Sigmoid colon (tissue), 7 donors: ENCODE results near the gene LRRC39. TPM values are rescaled to one million over a fixed set of nuclear protein-coding genes. Genes with fewer than 3 reads are reported as not detected.

Experiments used
- DNase-seq: peaks from one replicate; pipeline ENCODE4 v3.0.0-alpha.2; 2019
- H3K27ac ChIP-seq, 4 donors: fragments of 200-600 bp; sonication (generic); one replicate each; pipeline ENCODE4 v1.5.1; 2016 to 2019; ENCODE audit warnings: mild to moderate bottlenecking in 1 of 4
- H3K27me3 ChIP-seq, 3 donors: fragments of 200-600 bp; sonication (generic); one replicate each; pipeline ENCODE4 v1.5.1; 2019; ENCODE audit warnings: mild to moderate bottlenecking in 1 of 3
- H3K36me3 ChIP-seq, 4 donors: fragments of 200-600 bp; sonication (generic); one replicate each; pipeline ENCODE4 v1.5.1; 2016 to 2019
- H3K4me1 ChIP-seq, 4 donors: fragments of 200-600 bp; sonication (generic); one replicate each; pipeline ENCODE4 v1.5.1; 2017 to 2019
- H3K4me3 ChIP-seq, 4 donors: fragments of 200-600 bp; sonication (generic); one replicate each; pipeline ENCODE4 v1.5.1; 2017 to 2019; ENCODE audit warnings: mild to moderate bottlenecking in 2 of 4, moderate library complexity in 1 of 4
- H3K9me3 ChIP-seq, 4 donors: fragments of 200-600 bp in 3 of 4; sonication (generic) in 3 of 4; one replicate each; pipeline versions ENCODE4 v1.5.1 to v1.6.1; 2013 to 2019
- EP300 ChIP-seq, 4 donors: sonication (generic); formaldehyde crosslinking; IDR thresholded peaks; one replicate each; pipeline ENCODE4 v1.6.1; 2017; ENCODE audit warnings: antibody characterized with exemption in 4 of 4
- POLR2A ChIP-seq, 2 donors: fragments of 450-650 bp; IDR thresholded peaks; one replicate each; pipeline ENCODE4 v1.6.1; 2016; ENCODE audit warnings: antibody characterized with exemption in 2 of 2, mild to moderate bottlenecking in 2 of 2, moderate library complexity in 2 of 2
- POLR2AphosphoS5 ChIP-seq, 4 donors: sonication (generic); formaldehyde crosslinking; IDR thresholded peaks; one replicate each; pipeline ENCODE4 v1.6.1; 2017; ENCODE audit warnings: antibody characterized with exemption in 4 of 4
- WGBS, 2 donors: extraction: QIAGEN DNeasy Blood & Tissue Kit; methylation state at CpG; one replicate each; pipeline ENCODE4 v1.1.7; 2013; 5-methylcytosine and 5-hydroxymethylcytosine counted together
- intact Hi-C: fragments of 100-400 bp; cut with DNase I; formaldehyde crosslinking; loops from one replicate; pipeline ENCODE4 v1.15.1; 2023
- polyA plus RNA-seq, 3 donors: library from polyadenylated mRNA; stranded (reverse); fragments of 200-250 nt; gene quantifications; one replicate each; pipeline ENCODE4 v1.2.3, GENCODE V29; 2013
- total RNA-seq, 4 donors: library from RNA; depleted of rRNA; stranded (reverse); fragments of >200 nt; gene quantifications; one replicate each; pipeline ENCODE4 v1.1.0, GENCODE V29; 2016
- TF ChIP-seq, protein P1 (sequence below), 4 experiments: fragments of 450-650 bp in 3 of 4; fragments of 200-600 bp in 1 of 4; IDR thresholded peaks; one replicate each; pipeline ENCODE4 v1.5.1; 2016 to 2019; ENCODE audit warnings: antibody characterized with exemption in 4 of 4, mild to moderate bottlenecking in 3 of 4, moderate library complexity in 2 of 4
- donor health status: healthy with polysubstance abuse.
- donor health status: Bipolar disorder and iron deficiency.
- donor health status: healthy.

LRRC39 gene
- total and polyA plus RNA-seq, 7 donors = 0.52 to 4.2 (median 1.6) TPM; not detected in 2

DNA sequence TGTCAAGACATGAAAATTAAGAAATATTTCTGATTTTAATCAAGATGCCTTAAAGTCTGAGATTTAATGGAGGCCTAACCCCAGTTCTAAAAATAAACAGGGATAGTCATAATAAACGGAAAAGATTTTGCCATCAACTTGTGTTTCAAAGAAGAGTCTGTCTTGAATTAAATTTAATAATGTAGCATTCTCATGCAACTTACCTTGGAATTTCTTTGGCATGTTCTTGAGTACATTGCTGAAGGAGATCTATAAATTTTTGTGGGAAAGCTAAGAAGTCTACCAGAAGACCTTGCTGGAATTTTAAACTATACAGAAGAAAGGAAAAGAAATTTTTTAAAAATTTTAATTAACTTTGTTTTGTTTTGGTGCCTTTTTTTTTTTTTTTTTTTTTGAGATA, 55.9 kb downstream of the LRRC39 start:
- intact Hi-C loops = no loop called here
- no peak overlapping the region for H3K27ac ChIP-seq
- no peaks in the 10 kb centered on the region for H3K27me3 ChIP-seq
- WGBS, 2 donors = 86 to 91% methylated on average over 1 of the region's 1 CpG
- H3K9me3 ChIP-seq = no peaks in the 10 kb centered on the region
- DNase-seq = no peak
- H3K4me3 ChIP-seq = no peak overlapping the region
- TF ChIP-seq EP300 (IDR thresholded peaks at IDR 0.05) = no peak
- peaks cover 0 to 26% (median 0%) of the 10 kb centered on the region in 4 donors for H3K36me3 ChIP-seq
- H3K4me1 ChIP-seq = no peaks in the 10 kb centered on the region

GRCh38 chr1:100115524-100115923, 62.5 kb downstream of the LRRC39 start:
- no peak overlapping the region for H3K27ac ChIP-seq
- no peaks in the 10 kb centered on the region for H3K9me3 ChIP-seq
- TF ChIP-seq EP300 (IDR thresholded peaks at IDR 0.05) = no peak
- TF ChIP-seq, protein P1, sequence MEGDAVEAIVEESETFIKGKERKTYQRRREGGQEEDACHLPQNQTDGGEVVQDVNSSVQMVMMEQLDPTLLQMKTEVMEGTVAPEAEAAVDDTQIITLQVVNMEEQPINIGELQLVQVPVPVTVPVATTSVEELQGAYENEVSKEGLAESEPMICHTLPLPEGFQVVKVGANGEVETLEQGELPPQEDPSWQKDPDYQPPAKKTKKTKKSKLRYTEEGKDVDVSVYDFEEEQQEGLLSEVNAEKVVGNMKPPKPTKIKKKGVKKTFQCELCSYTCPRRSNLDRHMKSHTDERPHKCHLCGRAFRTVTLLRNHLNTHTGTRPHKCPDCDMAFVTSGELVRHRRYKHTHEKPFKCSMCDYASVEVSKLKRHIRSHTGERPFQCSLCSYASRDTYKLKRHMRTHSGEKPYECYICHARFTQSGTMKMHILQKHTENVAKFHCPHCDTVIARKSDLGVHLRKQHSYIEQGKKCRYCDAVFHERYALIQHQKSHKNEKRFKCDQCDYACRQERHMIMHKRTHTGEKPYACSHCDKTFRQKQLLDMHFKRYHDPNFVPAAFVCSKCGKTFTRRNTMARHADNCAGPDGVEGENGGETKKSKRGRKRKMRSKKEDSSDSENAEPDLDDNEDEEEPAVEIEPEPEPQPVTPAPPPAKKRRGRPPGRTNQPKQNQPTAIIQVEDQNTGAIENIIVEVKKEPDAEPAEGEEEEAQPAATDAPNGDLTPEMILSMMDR (IDR thresholded peaks at IDR 0.05) = no peak
- no peak for TF ChIP-seq POLR2AphosphoS5 (IDR thresholded peaks at IDR 0.05)
- no peak for TF ChIP-seq POLR2A (IDR thresholded peaks at IDR 0.05)
- intact Hi-C loops = no loop called here
- H3K27me3 ChIP-seq = no peaks in the 10 kb centered on the region
- WGBS, 2 donors = 95 to 98% methylated on average over 4 of the region's 4 CpGs
- H3K4me1 ChIP-seq = no peaks in the 10 kb centered on the region
- DNase-seq = no peak
- H3K36me3 ChIP-seq = peaks cover 0 to 17% (median 0%) of the 10 kb centered on the region in 4 donors
- no peak overlapping the region for H3K4me3 ChIP-seq

GRCh38 chr1:100109554-100110066, 68.4 kb downstream of the LRRC39 start:
- Histone ChIP-seq H3K4me1 (no peaks in the 10 kb centered on the region), H3K27me3 (no peaks in the 10 kb centered on the region), H3K4me3 (no peak overlapping the region), H3K36me3 (peaks cover 0 to 41% (median 2%) of the 10 kb centered on the region in 4 donors), H3K9me3 (no peaks in the 10 kb centered on the region), H3K27ac (no peak overlapping the region)
- no peak for TF ChIP-seq POLR2A (IDR thresholded peaks at IDR 0.05)
- TF ChIP-seq POLR2AphosphoS5 (IDR thresholded peaks at IDR 0.05) = no peak
- TF ChIP-seq, protein P1 (IDR thresholded peaks at IDR 0.05) = no peak
- no peak for TF ChIP-seq EP300 (IDR thresholded peaks at IDR 0.05)
- intact Hi-C loops = no loop called here
- no peak for DNase-seq

DNA sequence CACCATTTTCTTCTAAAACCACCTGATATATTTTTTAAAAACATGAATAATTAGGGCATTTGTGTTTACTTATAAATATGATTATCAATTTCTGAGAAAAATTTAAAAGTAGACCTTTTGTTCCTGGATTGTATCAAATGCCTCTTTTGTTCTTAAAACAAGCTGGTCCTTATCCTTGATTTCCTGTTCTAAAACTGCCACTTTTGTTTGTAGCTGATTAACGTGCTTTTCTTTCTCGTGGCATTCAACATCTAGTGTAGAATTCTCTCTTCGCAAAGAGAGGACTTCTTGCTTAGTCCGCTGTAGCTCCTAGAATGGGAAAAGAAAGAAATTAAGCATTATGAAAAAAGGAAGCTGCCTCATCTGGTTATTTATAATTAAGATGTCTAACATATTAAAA, 70.4 kb downstream of the LRRC39 start:
- DNase-seq = no peak
- TF ChIP-seq, protein P1 (IDR thresholded peaks at IDR 0.05) = no peak
- TF ChIP-seq EP300 (IDR thresholded peaks at IDR 0.05) (no peak), POLR2AphosphoS5 (IDR thresholded peaks at IDR 0.05) (no peak), POLR2A (IDR thresholded peaks at IDR 0.05) (no peak)
- Histone ChIP-seq H3K4me1 (no peaks in the 10 kb centered on the region), H3K27me3 (no peaks in the 10 kb centered on the region), H3K9me3 (no peaks in the 10 kb centered on the region), H3K36me3 (peaks cover 4 to 58% (median 10%) of the 10 kb centered on the region in 4 donors), H3K27ac (no peak overlapping the region), H3K4me3 (no peak overlapping the region)
- WGBS, 2 donors = 92 to 94% methylated on average over 4 of the region's 4 CpGs
- intact Hi-C loops = no loop called here

DNA sequence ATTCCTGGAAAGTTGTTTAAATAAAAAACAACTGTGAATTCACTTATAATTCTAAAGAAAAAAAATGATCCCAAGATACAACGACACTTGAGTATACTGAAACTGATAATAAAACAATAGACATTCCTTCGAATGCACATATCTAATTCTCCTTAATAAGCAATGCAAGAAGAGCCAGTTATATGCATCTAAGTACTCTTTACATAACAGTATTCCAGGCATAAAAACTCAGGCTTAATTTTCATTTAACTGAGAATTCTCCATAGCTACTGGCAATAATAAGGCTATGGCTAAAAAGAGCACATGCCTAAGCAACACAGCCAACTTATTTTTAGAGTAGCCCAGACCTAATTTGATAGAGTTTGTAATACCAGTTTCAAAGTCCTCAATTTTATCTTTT, 76.5 kb downstream of the LRRC39 start:
- Histone ChIP-seq H3K27me3 (no peaks in the 10 kb centered on the region), H3K36me3 (peaks cover 4 to 58% (median 8%) of the 10 kb centered on the region in 4 donors), H3K4me1 (no peaks in the 10 kb centered on the region), H3K9me3 (no peaks in the 10 kb centered on the region), H3K4me3 (no peak overlapping the region), H3K27ac (no peak overlapping the region)
- intact Hi-C loops = no loop called here
- TF ChIP-seq POLR2AphosphoS5 (IDR thresholded peaks at IDR 0.05) = no peak
- no peak for TF ChIP-seq EP300 (IDR thresholded peaks at IDR 0.05)
- TF ChIP-seq POLR2A (IDR thresholded peaks at IDR 0.05) = no peak
- TF ChIP-seq, protein P1 (IDR thresholded peaks at IDR 0.05) = no peak
- 92 to 93% methylated on average over 2 of the region's 2 CpGs for WGBS, 2 donors
- DNase-seq = no peak
